ENCODE data around the gene PTGFRN.

The PTGFRN gene

DNA sequence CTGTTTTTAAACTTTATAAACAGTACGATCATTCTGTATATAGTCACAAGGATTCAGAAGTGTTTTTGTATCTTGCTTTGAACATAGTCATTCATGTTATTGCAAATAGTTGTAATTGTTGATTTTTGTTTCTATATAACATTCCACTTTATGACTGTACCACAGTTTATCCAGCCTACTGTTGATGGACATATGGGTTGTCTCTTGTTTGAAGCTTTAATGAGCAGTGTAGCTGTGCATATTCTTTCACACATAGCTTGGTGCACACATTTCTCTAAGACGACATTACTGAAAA is 98.0 kb downstream of the PTGFRN start:
- H3K27ac ChIP-seq: no peak overlapping the region
- TF ChIP-seq, protein P1, sequence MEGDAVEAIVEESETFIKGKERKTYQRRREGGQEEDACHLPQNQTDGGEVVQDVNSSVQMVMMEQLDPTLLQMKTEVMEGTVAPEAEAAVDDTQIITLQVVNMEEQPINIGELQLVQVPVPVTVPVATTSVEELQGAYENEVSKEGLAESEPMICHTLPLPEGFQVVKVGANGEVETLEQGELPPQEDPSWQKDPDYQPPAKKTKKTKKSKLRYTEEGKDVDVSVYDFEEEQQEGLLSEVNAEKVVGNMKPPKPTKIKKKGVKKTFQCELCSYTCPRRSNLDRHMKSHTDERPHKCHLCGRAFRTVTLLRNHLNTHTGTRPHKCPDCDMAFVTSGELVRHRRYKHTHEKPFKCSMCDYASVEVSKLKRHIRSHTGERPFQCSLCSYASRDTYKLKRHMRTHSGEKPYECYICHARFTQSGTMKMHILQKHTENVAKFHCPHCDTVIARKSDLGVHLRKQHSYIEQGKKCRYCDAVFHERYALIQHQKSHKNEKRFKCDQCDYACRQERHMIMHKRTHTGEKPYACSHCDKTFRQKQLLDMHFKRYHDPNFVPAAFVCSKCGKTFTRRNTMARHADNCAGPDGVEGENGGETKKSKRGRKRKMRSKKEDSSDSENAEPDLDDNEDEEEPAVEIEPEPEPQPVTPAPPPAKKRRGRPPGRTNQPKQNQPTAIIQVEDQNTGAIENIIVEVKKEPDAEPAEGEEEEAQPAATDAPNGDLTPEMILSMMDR (IDR thresholded peaks at IDR 0.05): no peak
- TF ChIP-seq ZFX (IDR thresholded peaks at IDR 0.05; ENCODE audit: borderline replicate concordance): no peak

DNA sequence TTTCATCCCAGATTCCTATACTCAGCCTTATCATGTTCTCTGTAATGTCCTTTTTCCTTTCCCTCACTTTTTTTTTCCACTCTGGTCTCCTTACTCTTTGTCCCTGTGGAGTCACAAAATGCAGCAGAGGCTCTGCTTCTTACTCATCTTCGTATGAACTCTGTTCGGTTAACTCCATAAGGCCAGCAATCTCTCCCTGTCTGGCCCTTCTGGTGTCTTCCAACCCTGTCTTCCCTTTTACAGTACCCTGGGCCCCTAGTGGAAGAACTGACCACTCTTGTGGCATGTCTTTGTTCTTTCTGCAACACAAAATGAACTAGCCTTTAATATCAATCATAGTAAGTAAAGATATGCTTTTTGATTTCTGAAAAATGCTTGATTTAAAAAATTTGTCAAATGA is 98.9 kb downstream of the PTGFRN start:
- TF ChIP-seq, protein P1 (IDR thresholded peaks at IDR 0.05): no peak
- no peak for TF ChIP-seq ZFX (IDR thresholded peaks at IDR 0.05; ENCODE audit: borderline replicate concordance)
- H3K27ac ChIP-seq: no peak overlapping the region

DNA sequence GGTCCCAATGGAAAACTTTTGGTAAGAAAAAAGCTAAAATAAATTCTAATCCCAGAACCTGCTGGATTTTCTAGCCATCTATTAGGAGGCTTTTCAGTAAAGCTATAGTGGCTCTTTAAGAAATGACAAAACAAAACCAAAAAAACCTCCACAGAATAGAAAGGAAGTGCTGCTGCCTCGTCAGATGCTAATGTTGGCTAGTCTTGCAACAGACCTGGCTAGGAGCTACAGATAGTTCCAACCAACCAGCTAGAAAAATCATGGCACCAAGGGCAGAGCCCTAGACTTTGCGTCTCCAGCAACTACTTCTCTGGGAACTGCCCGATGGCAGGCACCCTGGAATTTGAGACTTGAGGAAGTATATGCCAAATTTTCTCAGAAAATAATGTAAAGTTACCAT is 99.4 kb downstream of the PTGFRN start:
- TF ChIP-seq, protein P1 (IDR thresholded peaks at IDR 0.05): no peak
- no peak for TF ChIP-seq ZFX (IDR thresholded peaks at IDR 0.05; ENCODE audit: borderline replicate concordance)
- H3K27ac ChIP-seq: no peak overlapping the region

DNA sequence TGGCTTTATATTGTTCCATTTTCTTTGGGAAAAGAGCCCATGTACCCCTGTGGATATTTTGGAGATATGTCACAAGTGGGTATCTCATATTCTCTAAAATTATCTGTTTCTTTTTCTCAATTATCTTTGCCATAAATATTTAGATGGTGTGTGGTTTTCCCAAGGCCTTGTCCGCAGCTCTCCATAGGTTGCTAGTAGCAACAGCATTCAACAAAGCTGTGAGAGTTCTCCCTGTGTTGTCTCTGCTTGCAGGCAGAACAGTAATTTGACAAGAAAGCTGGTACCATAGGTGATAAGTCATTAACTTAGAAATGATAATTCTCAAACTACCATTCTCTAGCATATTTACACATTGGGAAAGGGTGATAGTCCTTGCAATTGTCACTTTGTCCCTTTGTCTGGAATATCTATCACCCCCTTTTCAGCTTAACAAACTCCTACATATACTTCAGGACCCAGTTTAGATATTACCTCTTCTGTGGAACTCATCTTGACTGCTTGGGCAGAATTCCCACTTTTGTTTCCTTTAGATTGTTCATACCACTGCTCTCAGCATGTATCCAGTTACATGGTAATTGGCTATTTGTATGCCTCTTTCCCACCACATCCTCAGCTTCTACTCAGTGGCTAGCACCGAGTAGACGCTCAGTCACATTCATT is 100.7 kb downstream of the PTGFRN start:
- TF ChIP-seq, protein P1 (IDR thresholded peaks at IDR 0.05): no peak
- TF ChIP-seq ZFX (IDR thresholded peaks at IDR 0.05; ENCODE audit: borderline replicate concordance): no peak
- no peak overlapping the region for H3K27ac ChIP-seq

DNA sequence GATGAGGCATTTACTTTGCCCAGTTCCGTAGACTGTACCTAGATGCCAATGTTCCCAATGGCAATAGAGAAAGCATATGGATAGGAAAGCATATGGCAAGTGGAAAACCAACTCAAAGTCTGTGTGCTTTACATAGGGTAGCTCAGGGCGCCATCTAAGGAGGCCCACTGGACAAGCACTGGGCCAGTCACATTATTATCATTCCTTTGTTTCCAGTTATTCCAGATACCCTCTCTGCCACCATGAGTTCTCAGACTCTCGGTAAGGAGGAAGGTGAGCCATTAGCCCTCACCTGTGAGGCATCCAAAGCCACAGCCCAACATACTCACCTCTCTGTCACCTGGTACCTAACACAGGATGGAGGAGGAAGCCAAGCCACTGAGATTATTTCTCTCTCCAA is 101.6 kb downstream of the PTGFRN start:
- H3K27ac ChIP-seq: no peak overlapping the region
- TF ChIP-seq ZFX (IDR thresholded peaks at IDR 0.05; ENCODE audit: borderline replicate concordance): no peak
- TF ChIP-seq, protein P1 (IDR thresholded peaks at IDR 0.05): no peak

DNA sequence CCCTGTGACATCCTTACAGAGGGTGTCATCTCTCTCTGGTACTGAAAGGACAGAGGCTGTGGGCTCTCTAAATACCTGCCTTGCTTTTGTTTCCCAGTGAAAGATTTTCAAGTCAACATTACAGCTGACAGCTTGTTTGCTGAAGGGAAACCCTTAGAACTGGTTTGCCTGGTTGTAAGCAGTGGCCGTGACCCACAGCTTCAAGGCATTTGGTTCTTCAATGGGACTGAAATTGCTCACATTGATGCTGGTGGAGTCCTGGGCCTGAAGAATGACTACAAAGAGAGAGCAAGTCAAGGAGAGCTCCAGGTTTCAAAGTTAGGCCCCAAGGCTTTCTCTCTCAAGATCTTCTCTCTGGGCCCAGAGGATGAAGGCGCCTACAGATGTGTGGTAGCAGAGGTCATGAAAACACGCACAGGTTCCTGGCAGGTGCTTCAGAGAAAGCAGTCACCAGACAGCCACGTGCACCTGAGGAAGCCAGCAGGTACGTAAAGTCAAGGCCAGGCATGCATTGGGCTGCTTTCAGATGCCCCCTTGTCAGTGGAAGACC is 103.7 kb downstream of the PTGFRN start:
- no peak overlapping the region for H3K27ac ChIP-seq
- TF ChIP-seq, protein P1 (IDR thresholded peaks at IDR 0.05): no peak
- TF ChIP-seq ZFX (IDR thresholded peaks at IDR 0.05; ENCODE audit: borderline replicate concordance): no peak

DNA sequence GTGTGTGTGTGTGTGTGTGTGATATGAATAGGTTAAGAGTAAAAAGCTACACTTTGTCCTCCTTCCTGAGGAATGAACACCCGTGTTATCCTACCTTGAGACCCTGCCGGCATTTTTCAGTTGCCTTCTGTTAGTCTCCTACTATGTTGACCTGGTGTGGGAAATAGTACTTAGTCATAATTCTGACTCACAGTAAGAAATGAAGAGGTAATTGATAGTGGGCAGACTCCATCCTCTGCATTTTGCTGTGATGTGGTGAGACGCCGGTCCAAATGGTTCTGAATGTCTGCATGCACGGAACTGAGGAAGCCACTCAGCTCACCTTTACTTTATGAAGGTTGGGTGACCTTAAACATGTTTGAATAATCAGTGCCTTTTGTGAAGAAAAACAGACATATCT is 104.5 kb downstream of the PTGFRN start:
- no peak for TF ChIP-seq ZFX (IDR thresholded peaks at IDR 0.05; ENCODE audit: borderline replicate concordance)
- TF ChIP-seq, protein P1 (IDR thresholded peaks at IDR 0.05): no peak
- H3K27ac ChIP-seq: no peak overlapping the region

Measured in 22Rv1 (cell line).